NCI-H2196 treated with DMSO at 0.1 percent for 48 hours (cell line): ENCODE measurements around the gene RNU6-1.

Experiments
- DNase-seq: peaks from one replicate; lab custom pipeline; 2025; ENCODE audit not compliant: unreplicated experiment; lab: John Stamatoyannopoulos, UW

Gene RNU6-1

DNA sequence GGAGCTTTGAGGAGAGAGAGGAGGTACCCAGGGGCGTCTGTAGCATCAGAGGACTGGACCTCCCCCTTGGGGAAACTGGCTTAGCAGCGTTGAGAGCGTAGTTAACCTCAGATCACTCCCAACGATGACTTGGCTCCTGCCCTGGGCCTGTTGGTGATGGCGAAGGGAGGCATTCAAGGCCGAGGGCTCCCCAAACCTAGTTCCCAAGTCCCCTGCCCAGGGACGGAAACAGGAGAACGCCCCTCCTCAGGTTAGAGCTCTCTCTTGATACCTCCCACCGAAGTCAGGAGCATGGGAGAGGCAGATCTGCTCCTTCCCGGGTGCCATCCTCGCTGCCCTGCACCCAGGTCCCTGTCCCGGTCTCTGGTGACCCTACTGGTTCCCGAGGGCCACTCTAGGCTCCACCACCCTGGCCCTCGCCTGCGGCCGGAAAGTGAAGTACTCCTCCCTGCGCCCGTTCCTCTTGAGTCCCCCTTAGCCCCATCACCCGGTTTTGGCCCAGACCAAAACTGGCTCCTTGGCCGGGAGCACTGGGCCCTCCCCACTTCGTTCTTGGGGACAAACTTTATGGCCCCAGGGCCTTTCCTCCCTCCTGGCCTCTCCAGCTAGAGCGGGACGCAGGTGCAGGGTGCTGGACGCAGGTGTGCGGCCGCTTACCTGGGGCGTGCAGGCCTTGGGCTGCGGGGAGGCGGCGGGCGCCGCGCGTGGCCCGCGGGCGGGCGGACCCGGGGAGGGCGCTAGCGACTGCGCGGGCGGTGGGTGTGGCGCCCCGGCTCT is 17.1 kb downstream of the RNU6-1 start:
- DNase-seq: no peak

GRCh38 chr15:67821784-67822440 is 17.9 kb downstream of the RNU6-1 start:
- DNase-seq: no peak

DNA sequence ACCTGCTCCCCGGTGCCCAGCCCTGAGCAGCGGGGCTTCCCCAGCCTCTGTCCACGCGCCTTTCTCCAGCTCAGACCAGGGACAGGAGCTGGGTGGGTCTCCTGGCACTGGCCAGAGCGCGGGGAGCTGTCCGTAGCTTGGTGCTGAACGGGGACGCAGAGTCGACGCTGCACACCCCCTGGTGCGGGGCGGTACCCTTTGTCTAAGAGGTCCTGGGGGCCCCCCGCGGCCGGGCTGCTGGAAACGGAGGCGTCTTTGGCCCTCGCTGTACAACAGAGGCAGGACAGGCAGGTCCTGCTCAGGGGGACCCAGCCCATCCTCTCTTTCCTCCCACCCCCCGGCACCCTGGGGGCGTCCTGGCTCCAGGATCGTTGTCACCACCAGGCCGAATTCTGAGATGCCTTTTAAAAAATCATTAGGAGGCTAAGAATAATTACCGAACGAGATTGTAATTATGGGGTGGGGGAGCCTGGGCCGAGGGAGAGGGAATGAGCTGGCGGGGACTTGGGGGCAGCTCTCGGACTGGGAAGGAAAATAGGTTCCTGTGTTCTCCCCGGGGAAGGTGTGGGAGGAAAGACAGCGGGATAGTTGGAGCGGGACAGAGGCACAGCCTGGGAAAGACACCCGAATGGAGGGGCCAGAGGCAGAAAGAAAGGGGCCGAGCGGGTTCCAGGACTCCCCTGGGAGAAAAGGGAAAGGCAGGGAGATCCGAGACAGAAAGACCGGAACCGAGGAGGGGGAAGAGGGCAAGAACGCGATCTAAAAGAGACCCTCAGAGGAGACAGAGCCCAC is 18.7 kb downstream of the RNU6-1 start:
- no peak for DNase-seq

DNA sequence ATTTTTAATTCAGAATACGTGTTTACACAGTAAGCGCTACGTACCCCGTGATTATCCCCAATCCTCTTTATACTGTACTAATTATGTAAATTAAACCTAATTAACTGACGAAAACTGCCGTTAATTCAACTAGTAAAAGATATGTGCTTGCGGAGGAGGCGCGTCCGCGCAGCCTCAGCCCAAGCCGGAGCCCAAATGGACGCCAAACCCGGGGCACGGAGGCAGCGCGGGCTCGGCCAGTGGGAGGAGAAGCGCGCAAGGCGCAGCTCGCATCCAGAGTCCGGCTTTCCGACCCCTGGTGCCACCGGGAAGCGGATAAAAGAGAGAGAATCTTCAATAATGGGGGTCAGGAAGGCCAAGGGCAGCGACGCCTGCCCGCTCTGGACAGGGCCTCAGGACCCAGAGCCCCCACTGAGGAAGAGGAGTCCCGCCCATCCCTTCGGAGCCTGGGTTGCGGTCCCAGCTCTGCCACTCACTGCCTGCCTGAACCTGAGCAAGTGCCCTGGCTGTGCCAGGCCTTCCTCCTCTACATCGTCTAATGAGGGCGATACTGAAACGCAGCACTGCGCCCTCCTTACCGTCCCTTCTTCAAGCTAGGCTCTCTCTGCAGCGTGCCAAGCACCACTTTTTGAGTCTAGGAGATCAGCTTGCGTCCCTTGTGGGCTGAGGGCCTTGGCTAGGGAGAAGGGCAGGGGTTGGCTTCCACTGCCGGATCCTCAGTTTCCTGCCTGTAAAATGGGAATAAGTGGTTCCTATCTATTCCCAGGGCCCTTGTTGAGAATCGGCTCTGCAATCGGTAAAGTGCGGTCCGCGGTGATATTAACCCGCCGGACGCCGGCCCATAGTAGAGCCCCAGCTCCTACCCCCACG is 19.5 kb downstream of the RNU6-1 start:
- no peak for DNase-seq

DNA sequence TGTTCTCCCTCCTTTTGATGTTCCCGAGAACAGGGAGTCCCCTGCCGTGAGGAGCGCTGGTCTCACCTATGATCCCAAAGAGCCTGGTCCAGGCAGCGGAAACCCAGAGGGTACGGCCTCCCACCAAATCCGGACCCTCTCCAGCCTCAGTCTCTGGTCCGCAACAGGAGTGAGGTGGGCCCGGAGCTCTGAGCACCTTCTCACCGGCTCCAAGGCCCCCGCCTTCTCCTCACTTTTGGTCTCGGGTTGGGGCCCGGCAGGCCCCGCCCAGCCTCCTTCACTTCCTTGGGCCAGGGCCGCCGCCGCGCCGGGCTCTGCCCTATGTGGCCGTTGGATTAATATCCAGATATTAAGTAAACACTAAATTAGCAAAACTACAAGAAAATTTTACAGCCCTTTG is 20.2 kb downstream of the RNU6-1 start:
- no peak for DNase-seq

- DNase-seq: no peak
Observed at GRCh38 chr15:67818464-67818863, 21.4 kb downstream of the RNU6-1 start.

GRCh38 chr15:67816668-67817067 is 23.2 kb downstream of the RNU6-1 start:
- no peak for DNase-seq

DNA sequence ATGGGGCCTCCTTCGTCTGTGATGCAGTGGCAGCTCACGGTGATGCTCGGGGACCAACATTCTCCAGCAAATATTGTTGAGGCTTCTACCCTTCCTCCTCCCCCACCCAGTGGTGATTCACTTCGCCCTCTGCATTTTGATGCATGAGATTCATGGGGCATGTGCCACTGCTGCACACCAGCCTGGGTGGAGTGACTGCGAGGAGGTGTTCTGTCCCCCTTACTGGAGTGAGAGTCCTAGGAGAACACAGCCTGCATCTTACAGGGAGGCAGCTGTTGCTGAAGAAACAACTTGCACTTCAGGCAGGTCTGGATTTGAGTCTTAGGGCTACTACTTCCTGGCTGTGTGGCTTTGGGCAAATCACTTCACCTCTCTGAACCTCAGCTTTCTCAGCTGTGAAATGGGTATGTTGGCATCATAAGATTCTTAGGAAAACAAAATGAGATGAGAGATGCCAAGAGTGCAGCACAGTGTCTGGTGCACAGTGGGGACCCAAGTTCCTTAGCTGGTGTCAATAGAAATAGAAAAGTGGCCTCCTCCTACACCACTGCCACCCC is 24.7 kb downstream of the RNU6-1 start:
- no peak for DNase-seq

DNA sequence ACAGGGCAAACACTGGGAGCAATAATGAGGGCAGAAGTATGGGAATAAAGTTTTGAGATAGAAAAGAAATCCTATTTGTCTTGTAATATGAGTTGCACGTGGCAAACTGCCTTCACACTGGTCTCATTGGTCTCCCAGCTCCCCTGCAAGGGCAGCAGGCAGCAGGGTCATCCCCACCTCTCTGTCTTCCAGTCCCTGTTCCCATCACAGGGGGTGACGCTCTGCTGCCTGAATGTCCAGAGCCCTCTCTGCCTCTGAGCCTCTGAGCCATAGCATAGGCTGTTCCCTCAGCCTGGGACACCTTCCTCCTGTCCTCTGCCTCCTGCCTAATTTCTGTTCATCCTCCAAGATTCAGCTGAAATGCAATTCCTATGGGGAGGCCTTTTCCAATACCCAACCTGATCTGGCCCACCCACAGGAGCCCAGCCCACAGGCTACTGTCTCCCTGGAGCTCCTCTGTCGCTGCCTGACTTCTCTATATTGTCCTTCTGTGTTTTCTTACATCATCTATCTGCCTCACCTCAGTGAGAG is 26.7 kb downstream of the RNU6-1 start:
- no peak for DNase-seq

- no peak for DNase-seq
Observed at GRCh38 chr15:67812241-67812644, 27.6 kb downstream of the RNU6-1 start.

GRCh38 chr15:67809866-67810265 is 30.0 kb downstream of the RNU6-1 start:
- DNase-seq: no peak

- no peak for DNase-seq
Observed at GRCh38 chr15:67809441-67809840, 30.4 kb downstream of the RNU6-1 start.

DNA sequence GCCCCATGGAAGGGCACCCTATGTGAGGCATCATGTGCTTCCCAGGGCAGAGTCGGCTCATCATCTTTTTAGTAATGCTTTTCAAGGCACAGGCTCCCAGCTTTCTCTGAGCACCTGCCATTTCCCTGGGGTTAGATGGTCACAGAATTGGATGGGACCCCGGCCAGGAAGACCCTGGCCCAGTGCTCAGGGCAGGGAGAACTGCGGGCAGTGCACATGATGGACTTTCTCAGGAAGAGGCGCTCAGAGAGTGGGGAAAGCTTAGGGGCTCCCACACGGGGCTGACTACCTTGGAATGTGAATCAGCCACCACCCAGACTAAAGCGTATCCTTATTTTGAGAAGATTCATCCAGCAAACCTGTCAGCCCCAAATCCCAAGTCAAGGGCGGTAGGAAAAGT is 31.0 kb downstream of the RNU6-1 start:
- no peak for DNase-seq

DNA sequence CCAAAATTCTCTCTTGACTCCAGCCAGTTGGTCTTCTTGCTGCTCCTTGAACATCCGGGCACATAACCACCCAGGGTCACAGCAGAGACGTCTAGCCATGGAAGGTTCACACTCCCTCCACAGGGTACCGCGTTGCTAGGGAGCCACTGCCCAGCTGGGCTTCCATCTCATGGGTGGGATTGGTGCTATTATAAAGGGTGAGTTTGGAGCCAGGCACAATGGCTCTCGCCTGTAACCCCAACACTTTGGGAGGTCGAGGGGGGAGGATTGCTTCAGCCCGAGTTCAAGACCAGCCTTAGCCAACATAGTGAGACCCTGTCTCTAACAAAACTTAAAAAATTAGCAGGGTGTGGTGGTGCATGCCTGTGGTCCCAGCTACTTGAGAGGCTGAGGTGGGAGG is 32.0 kb downstream of the RNU6-1 start:
- no peak for DNase-seq

DNA sequence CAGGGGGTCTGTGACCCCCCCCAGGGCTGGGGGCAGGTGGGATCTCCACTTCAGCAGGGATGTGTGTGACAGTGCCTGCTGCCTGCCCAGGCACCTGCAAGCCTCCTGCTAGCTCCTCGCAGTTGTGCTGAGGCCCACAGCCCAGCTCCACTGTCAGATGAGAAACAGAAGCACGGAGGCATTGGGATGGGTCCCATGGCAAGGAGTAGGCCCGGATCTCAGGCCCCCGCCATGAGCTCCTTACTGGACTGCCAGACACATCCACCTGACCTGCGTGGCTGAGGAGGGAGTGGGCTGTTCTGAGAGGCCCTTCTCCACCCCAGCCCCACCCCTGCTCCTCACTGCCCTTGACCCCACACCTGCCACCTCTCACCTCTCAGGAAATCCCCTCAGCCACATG is 32.7 kb downstream of the RNU6-1 start:
- DNase-seq: no peak

DNA sequence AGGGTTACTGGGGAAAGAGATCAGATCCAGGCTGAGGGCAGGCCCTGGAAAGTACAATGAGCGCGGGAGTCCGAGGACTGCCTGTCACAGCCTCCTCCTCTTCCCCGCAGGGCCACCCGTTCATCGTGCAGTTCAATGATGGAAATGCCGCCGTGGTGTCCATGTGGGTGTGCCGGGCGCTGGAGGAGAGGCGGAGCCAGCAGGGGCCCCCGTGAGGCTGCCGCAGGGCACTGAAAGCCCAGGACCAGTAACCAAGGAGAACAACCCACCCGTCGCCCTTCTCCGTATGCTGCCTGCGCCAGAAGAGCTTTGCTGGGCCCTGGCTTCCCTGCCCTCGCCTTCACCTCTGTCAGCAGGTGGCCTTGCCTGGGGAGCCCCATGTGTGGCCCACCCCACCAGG is 33.3 kb downstream of the RNU6-1 start:
- DNase-seq: no peak

DNA sequence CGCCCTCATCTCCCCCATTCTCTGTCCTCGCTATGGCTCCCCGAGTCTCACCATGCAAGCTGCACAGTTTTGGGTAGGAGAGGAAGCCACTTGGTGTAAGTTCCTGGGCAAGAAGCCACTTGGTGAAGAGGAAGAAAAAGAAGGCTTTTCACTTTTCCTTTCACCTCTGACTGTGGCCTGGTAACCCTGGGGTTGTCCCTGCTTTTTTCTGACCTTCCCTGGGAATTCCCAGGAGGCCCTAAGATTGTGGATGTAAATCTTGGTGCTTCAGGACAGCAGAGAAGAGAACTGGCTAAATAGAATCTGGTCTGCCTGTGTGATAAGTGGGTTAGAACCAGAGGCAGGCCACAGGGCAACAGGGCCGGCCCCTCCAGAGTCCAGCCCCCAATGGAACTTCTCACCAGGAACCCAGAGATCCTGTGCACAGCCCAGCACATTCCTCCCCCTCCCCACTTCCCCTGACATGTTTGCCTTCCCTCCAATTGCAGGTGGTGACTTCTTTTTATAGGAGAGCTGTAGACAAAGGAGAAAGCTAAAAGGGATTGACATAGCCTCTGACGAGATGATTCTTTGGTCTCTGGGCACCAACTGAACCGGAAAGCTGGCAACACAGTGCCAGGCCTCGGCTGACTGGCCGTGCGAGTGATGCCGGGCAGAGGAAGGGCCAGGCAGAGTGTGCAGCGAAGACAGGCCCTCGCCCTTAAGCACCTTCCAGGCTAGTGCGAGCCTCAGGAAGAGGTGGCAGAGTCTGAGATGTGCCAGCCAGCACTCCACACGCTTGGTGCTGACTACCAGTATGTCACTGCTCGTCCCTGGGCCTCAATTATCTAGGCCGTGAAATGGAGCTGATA is 34.0 kb downstream of the RNU6-1 start:
- DNase-seq: peak; percentile 8

- no peak for DNase-seq
Observed at GRCh38 chr15:67805008-67805665, 34.7 kb downstream of the RNU6-1 start.
